ENCODE results near the gene SAMD5. TPM values are rescaled to one million over a fixed set of nuclear protein-coding genes. Genes with fewer than 3 reads are reported as not detected.

The SAMD5 gene
- total RNA-seq, 1 experiment from 2014 or later = 6.1 TPM

DNA sequence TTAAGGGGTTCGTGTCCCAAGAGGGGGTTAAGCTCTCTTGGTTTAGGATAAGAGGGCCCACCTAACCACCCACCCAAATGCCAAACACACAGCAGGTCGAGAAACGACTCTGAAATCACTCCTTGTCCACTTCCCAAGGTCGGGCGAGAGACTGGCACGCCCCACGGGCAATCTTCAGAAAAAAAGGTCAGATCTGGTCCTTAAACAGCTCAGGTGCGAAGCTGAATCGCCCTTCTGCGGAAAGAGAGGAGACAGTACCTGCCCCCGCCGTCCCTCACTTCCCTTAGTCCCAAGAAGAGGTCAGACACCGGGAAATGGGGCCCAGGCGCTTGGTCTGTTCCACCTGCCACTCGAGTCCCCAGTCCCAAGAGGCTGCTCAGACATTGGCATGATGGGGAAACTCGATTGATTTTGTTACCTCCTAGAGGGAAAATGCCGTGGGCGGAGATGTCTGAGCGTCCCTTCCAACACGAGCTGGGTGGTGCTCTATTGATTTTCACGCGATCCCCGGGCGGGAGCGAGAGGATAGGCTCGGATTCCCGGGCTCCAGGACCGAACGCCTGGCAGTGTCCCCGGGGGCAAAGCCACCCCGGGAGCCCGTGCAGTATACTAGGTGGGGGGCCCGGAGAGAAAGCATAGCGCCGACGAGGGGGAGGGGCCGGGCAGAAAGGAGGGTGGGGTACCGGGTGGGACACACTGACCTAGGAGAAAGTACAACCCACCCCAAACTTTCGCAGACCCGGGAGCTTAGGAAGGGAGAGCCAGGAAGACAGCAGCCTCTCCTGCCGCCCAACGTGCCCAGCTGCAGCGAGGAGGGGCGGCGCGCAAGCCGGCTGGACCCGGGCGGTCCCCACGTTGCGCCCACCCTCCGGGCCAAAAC, 1.1 kb upstream of the SAMD5 start:
- Histone ChIP-seq H3K27me3 (replicated peaks; ENCODE audit: insufficient read depth, low read depth, low read length, poor library complexity) (peaks cover 12% of the 10 kb centered on the region), H3K27ac (ENCODE audit: low read depth, low read length, poor library complexity, severe bottlenecking) (peak overlapping the region; percentile 59), H3K4me3 (ENCODE audit: low read depth, low read length, poor library complexity, severe bottlenecking) (peak overlapping the region; percentile 78), H3K9me3 (ENCODE audit: low read depth, low read length, poor library complexity, severe bottlenecking) (no peaks in the 10 kb centered on the region), H3K4me1 (ENCODE audit: insufficient read depth, low read length, poor library complexity, severe bottlenecking) (peaks cover 8% of the 10 kb centered on the region), H3K36me3 (ENCODE audit: insufficient read depth, low read length, poor library complexity, severe bottlenecking) (no peaks in the 10 kb centered on the region)
- intact Hi-C loops (cut with micrococcal nuclease; ENCODE audit: unreplicated experiment) = loop anchor here (1.0 to 10.0 kb wide), 7 partner anchors 170 to 955 kb away; no protein-coding TSS in a partner anchor
- POLR2A ChIA-PET (ENCODE audit: low non-redundant PET) = no interaction called here
- TF ChIP-seq, protein P1, sequence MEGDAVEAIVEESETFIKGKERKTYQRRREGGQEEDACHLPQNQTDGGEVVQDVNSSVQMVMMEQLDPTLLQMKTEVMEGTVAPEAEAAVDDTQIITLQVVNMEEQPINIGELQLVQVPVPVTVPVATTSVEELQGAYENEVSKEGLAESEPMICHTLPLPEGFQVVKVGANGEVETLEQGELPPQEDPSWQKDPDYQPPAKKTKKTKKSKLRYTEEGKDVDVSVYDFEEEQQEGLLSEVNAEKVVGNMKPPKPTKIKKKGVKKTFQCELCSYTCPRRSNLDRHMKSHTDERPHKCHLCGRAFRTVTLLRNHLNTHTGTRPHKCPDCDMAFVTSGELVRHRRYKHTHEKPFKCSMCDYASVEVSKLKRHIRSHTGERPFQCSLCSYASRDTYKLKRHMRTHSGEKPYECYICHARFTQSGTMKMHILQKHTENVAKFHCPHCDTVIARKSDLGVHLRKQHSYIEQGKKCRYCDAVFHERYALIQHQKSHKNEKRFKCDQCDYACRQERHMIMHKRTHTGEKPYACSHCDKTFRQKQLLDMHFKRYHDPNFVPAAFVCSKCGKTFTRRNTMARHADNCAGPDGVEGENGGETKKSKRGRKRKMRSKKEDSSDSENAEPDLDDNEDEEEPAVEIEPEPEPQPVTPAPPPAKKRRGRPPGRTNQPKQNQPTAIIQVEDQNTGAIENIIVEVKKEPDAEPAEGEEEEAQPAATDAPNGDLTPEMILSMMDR (conservative IDR thresholded peaks at IDR 0.05; ENCODE audit: low read depth, low read length) = no peak
- TF ChIP-seq EZH2 (IDR thresholded peaks at IDR 0.05; ENCODE audit: borderline replicate concordance, low read depth, low read length, poor library complexity, severe bottlenecking) = no peak
- CTCF ChIA-PET = interaction anchor here (0.6 to 1.1 kb wide), 3 partner anchors 466 to 672 kb away, joined by 3 to 5 read pairs (median 5); no protein-coding TSS in a partner anchor
- peak; percentile 65 for DNase-seq (ENCODE audit: low spot score)
- BruUV-seq (replicated peaks) = TSS peak; percentile 64

DNA sequence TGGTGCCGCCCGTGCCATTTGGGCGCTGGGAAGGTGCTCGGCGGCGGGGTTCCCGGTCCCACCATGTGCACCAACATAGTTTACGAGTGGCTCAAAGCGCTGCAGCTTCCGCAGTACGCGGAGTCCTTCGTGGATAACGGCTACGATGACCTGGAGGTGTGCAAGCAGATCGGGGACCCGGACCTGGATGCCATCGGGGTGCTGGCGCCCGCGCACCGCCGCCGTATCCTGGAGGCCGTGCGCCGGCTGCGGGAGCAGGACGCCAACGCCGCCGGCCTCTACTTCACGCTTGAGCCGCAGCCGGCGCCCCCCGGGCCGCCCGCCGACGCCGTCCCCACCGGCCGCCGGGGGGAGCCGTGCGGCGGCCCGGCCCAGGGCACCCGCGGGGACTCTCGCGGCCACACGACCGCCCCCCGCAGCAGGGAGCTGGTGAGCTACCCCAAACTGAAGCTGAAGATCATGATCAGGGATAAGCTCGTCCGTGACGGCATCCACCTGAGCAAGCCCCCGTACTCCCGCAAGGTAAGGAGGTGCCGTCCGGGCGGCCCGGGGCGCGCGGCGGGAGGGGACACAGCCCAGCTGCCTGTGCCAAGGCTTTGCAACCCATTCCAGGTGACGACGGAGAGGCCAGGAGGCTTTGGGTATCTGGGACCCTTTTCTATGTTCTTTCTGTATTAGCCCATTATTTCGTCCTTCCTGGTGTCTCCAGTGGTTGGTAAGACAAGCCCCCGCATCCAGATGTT, 547 bp downstream of the SAMD5 start:
- H3K27me3 ChIP-seq (replicated peaks; ENCODE audit: insufficient read depth, low read depth, low read length, poor library complexity) = peaks cover 12% of the 10 kb centered on the region
- H3K27ac ChIP-seq (ENCODE audit: low read depth, low read length, poor library complexity, severe bottlenecking) = no peak overlapping the region
- H3K36me3 ChIP-seq (ENCODE audit: insufficient read depth, low read length, poor library complexity, severe bottlenecking) = no peaks in the 10 kb centered on the region
- H3K4me3 ChIP-seq (ENCODE audit: low read depth, low read length, poor library complexity, severe bottlenecking) = peak overlapping the region; percentile 78
- POLR2A ChIA-PET (ENCODE audit: low non-redundant PET) = no interaction called here
- DNase-seq (ENCODE audit: low spot score) = peak; percentile 33
- no peaks in the 10 kb centered on the region for H3K9me3 ChIP-seq (ENCODE audit: low read depth, low read length, poor library complexity, severe bottlenecking)
- CTCF ChIA-PET = no interaction called here
- no TSS peak for BruUV-seq (replicated peaks)
- peaks cover 4% of the 10 kb centered on the region for H3K4me1 ChIP-seq (ENCODE audit: insufficient read depth, low read length, poor library complexity, severe bottlenecking)
- TF ChIP-seq, protein P1 (conservative IDR thresholded peaks at IDR 0.05; ENCODE audit: low read depth, low read length) = no peak
- no peak for TF ChIP-seq EZH2 (IDR thresholded peaks at IDR 0.05; ENCODE audit: borderline replicate concordance, low read depth, low read length, poor library complexity, severe bottlenecking)
- intact Hi-C loops (cut with micrococcal nuclease; ENCODE audit: unreplicated experiment) = loop anchor here (5.0 to 10.0 kb wide), 5 partner anchors 168 to 953 kb away; no protein-coding TSS in a partner anchor

DNA sequence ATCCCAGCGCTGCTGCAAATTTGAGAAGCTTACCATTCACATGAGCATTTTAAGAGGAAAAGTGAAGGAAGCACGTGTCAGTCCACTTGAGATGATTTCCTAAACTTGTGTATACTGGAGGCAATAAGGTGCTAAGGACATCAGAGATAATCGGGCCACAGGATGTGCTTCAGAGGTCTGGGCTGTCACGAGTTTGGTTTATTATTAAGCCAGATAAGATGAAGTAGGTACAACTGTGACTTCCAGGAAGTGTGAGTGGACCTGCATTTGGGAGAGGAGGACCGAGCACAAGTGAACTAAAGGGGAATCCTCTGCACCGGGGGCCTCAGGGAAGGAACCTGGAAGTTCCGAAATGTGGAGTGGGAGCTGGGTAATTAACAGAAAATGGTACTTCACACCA, 1.4 kb downstream of the SAMD5 start:
- Histone ChIP-seq H3K9me3 (ENCODE audit: low read depth, low read length, poor library complexity, severe bottlenecking) (no peaks in the 10 kb centered on the region), H3K27me3 (replicated peaks; ENCODE audit: insufficient read depth, low read depth, low read length, poor library complexity) (peaks cover 12% of the 10 kb centered on the region), H3K27ac (ENCODE audit: low read depth, low read length, poor library complexity, severe bottlenecking) (no peak overlapping the region), H3K4me3 (ENCODE audit: low read depth, low read length, poor library complexity, severe bottlenecking) (peak overlapping the region; percentile 78), H3K36me3 (ENCODE audit: insufficient read depth, low read length, poor library complexity, severe bottlenecking) (no peaks in the 10 kb centered on the region), H3K4me1 (ENCODE audit: insufficient read depth, low read length, poor library complexity, severe bottlenecking) (peaks cover 4% of the 10 kb centered on the region)
- BruUV-seq (replicated peaks) = TSS peak; percentile 54
- ChIA-PET CTCF (no interaction called here), POLR2A (ENCODE audit: low non-redundant PET) (no interaction called here)
- TF ChIP-seq EZH2 (IDR thresholded peaks at IDR 0.05; ENCODE audit: borderline replicate concordance, low read depth, low read length, poor library complexity, severe bottlenecking) = no peak
- TF ChIP-seq, protein P1 (conservative IDR thresholded peaks at IDR 0.05; ENCODE audit: low read depth, low read length) = no peak
- intact Hi-C loops (cut with micrococcal nuclease; ENCODE audit: unreplicated experiment) = loop anchor here (5.0 to 10.0 kb wide), 5 partner anchors 167 to 952 kb away; no protein-coding TSS in a partner anchor
- DNase-seq (ENCODE audit: low spot score) = no peak
